HepG2 (cell line): ENCODE measurements around the gene PTGIS. TPM values are rescaled to one million over a fixed set of nuclear protein-coding genes. Genes with fewer than 3 reads are reported as not detected.
A peak's percentile ranks its signal among the peaks of the same experiment; 100 is the strongest.

Source experiments
- ATAC-seq: fragments of 200-7000 bp; cut with Tn5 transposase; 3 replicates; pipeline ENCODE4 v1.9.1; 2020; ENCODE audit warnings: mild to moderate bottlenecking, moderate library complexity
- BruUV-seq: library from RNA; stranded (reverse); fragments of 400-500 nt; replicated peaks from 2 replicates; lab custom pipeline; 2021; lab: Mats Ljungman, UMichigan
- CTCF ChIA-PET: fragments of 300-600 bp; formaldehyde crosslinking; extraction: SDS; loops from one replicate; lab custom pipeline; 2021; ENCODE audit warnings: low total read pairs, inconsistent platforms, low intra/inter-chr PET ratio; lab: Yijun Ruan, JAX
- POLR2A ChIA-PET: fragments of 350-600 bp; sonication (Branson Sonifier 250); formaldehyde crosslinking; loops from one replicate; lab custom pipeline; 2020; ENCODE audit warnings: antibody characterized with exemption, inconsistent platforms; lab: Yijun Ruan, JAX
- DNase-seq: peaks from one replicate; pipeline ENCODE4 v3.0.0-alpha.2; 2015; ENCODE audit warnings: low spot score
- FAIRE-seq: peaks from 3 replicates; lab custom pipeline; 2011; peaks lifted over from hg19 to GRCh38; lab: Jason Lieb, UNC
- H2AFZ ChIP-seq: one replicate; pipeline ENCODE4 v1.6.1; 2011; ENCODE audit warnings: low read length, inconsistent platforms
- H3K27ac ChIP-seq: fragments of 300-600 bp; 3 replicates; pipeline ENCODE4 v1.8.0; 2011; ENCODE audit warnings: mixed run types, mild to moderate bottlenecking, mixed read lengths, low read length, inconsistent platforms; ENCODE audit not compliant: insufficient read depth; ENCODE audit errors: extremely low read length
- H3K27me3 ChIP-seq, 2 experiments: fragments of 200-600 bp in 1 of 2; 2 replicates in 1 of 2; 3 replicates in 1 of 2; pipeline versions ENCODE4 v1.6.0 to v1.8.0; 2011; ENCODE audit warnings: low read length in 2 of 2, mild to moderate bottlenecking in 2 of 2, moderate library complexity in 2 of 2, inconsistent platforms in 1 of 2; ENCODE audit not compliant: insufficient read depth in 2 of 2, control insufficient read depth in 1 of 2
- H3K36me3 ChIP-seq, 2 experiments: fragments of 200-600 bp in 1 of 2; replicated peaks in 1 of 2; 2 replicates in 1 of 2; 3 replicates in 1 of 2; pipeline versions ENCODE4 v1.5.1 to v1.8.0; 2011; ENCODE audit warnings: low read length in 2 of 2, inconsistent platforms in 1 of 2; ENCODE audit not compliant: insufficient read depth in 2 of 2, control insufficient read depth in 1 of 2
- H3K4me1 ChIP-seq: 2 replicates; pipeline ENCODE4 v1.5.1; 2012; ENCODE audit warnings: low read length, inconsistent platforms; ENCODE audit not compliant: insufficient read depth
- H3K4me2 ChIP-seq: 2 replicates; pipeline ENCODE4 v1.6.0; 2011; ENCODE audit warnings: low read depth, low read length, inconsistent platforms
- H3K4me3 ChIP-seq, 3 experiments: fragments of 200-600 bp in 1 of 3; sonication (generic), shearing (Covaris generic) in 1 of 3; replicated peaks in 1 of 3; 2 replicates each; pipeline ENCODE4 v1.5.1; 2011 to 2016; ENCODE audit warnings: low read length in 3 of 3, inconsistent platforms in 2 of 3, low read depth in 2 of 3, mild to moderate bottlenecking in 2 of 3, control low read depth in 1 of 3, mixed read lengths in 1 of 3; ENCODE audit not compliant: insufficient read depth in 1 of 3
- H3K79me2 ChIP-seq: one replicate; pipeline ENCODE4 v1.6.1; 2011; ENCODE audit warnings: low read length, inconsistent platforms; ENCODE audit not compliant: insufficient read depth
- H3K9ac ChIP-seq: 2 replicates; pipeline ENCODE4 v1.6.0; 2011; ENCODE audit warnings: mild to moderate bottlenecking, low read depth, low read length, inconsistent platforms; ENCODE audit not compliant: insufficient read depth
- H3K9me3 ChIP-seq: 2 replicates; pipeline ENCODE4 v1.5.1; 2012; ENCODE audit warnings: mild to moderate bottlenecking, low read length
- H4K20me1 ChIP-seq: 2 replicates; pipeline ENCODE4 v1.6.0; 2011; ENCODE audit warnings: inconsistent platforms, mild to moderate bottlenecking, low read length, moderate library complexity; ENCODE audit not compliant: insufficient read depth
- ARHGAP35 ChIP-seq: sonication (generic); formaldehyde crosslinking; IDR thresholded peaks from 2 replicates; pipeline ENCODE4 v1.9.0; 2022; ENCODE audit warnings: mild to moderate bottlenecking, inconsistent platforms, moderate library complexity, missing genetic modification reagents, borderline replicate concordance
- DBP ChIP-seq: sonication (generic); formaldehyde crosslinking; IDR thresholded peaks from 2 replicates; pipeline ENCODE4 v1.4.0; 2020; ENCODE audit warnings: missing genetic modification reagents; ENCODE audit errors: not compliant biosample characterization
- GFI1 ChIP-seq: sonication (generic); formaldehyde crosslinking; IDR thresholded peaks from 2 replicates; pipeline ENCODE4 v1.5.0; 2020; ENCODE audit warnings: missing genetic modification reagents, mild to moderate bottlenecking, borderline replicate concordance
- HNRNPLL ChIP-seq: fragments of 200-400 bp; formaldehyde crosslinking; IDR thresholded peaks from 2 replicates; pipeline ENCODE4 v1.6.1; 2017; ENCODE audit warnings: mild to moderate bottlenecking, low read depth, low read length; ENCODE audit not compliant: poor library complexity, severe bottlenecking
- NFKB2 ChIP-seq: sonication (generic); formaldehyde crosslinking; IDR thresholded peaks from 2 replicates; pipeline ENCODE4 v1.4.0; 2020; ENCODE audit warnings: missing genetic modification reagents, borderline replicate concordance
- PHF8 ChIP-seq: sonication (generic); formaldehyde crosslinking; IDR thresholded peaks from 2 replicates; pipeline ENCODE4 v1.5.0; 2020; ENCODE audit warnings: missing genetic modification reagents
- SIX1 ChIP-seq: sonication (generic); formaldehyde crosslinking; IDR thresholded peaks from 2 replicates; pipeline ENCODE4 v1.4.0; 2020; ENCODE audit warnings: missing genetic modification reagents, borderline replicate concordance
- STAT6 ChIP-seq: sonication (generic); formaldehyde crosslinking; IDR thresholded peaks from 2 replicates; pipeline ENCODE4 v1.4.0; 2020; ENCODE audit warnings: missing genetic modification reagents, mild to moderate bottlenecking, borderline replicate concordance
- TP53 ChIP-seq: sonication (generic); formaldehyde crosslinking; conservative IDR thresholded peaks from 2 replicates; pipeline ENCODE4 v1.4.0; 2020; ENCODE audit warnings: missing genetic modification reagents
- ZNF234 ChIP-seq: sonication (generic); formaldehyde crosslinking; conservative IDR thresholded peaks from 2 replicates; pipeline ENCODE4 v1.5.1; 2020; ENCODE audit warnings: mild to moderate bottlenecking, missing genetic modification reagents
- ZNF530 ChIP-seq: sonication (generic); formaldehyde crosslinking; IDR thresholded peaks from 2 replicates; pipeline ENCODE4 v1.5.0; 2020; ENCODE audit warnings: low read depth, mild to moderate bottlenecking, missing genetic modification reagents
- ZNF564 ChIP-seq: sonication (generic); formaldehyde crosslinking; IDR thresholded peaks from 2 replicates; pipeline ENCODE4 v1.8.1; 2023; ENCODE audit warnings: mild to moderate bottlenecking, missing genetic modification reagents
- ZNF75D ChIP-seq: sonication (generic); formaldehyde crosslinking; IDR thresholded peaks from 2 replicates; pipeline ENCODE4 v1.8.1; 2023; ENCODE audit warnings: missing genetic modification reagents, mild to moderate bottlenecking, borderline replicate concordance
- WGBS: methylation state at CpG from one replicate; pipeline ENCODE4 v1.1.6; 2017; ENCODE audit warnings: low lambda C conversion rate; 5-methylcytosine and 5-hydroxymethylcytosine counted together
- in situ Hi-C: cut with HindIII; loops from 2 replicates; pipeline ENCODE4 v1.10.0; 2017; ENCODE audit warnings: low pct_unique_long_range_greater_than_20kb; ENCODE audit not compliant: extremely low pct_ligation_motif_present
- intact Hi-C: fragments of 100-400 bp; cut with micrococcal nuclease; formaldehyde crosslinking; loops from one replicate; pipeline ENCODE4 v1.10.0; 2022; ENCODE audit not compliant: unreplicated experiment
- polyA plus RNA-seq, 8 experiments: library from polyadenylated mRNA; depleted of rRNA in 3 of 8; stranded (reverse) in 7 of 8; unstranded in 1 of 8; fragments of >200 nt; fragmentation: Illumina TruSeq in 4 of 8; extraction: Trizol in 4 of 8; gene quantifications; 2 replicates each; pipeline versions ENCODE4 v1.2.1 to v1.2.3, GENCODE V29; 2011 to 2016; ENCODE audit warnings: low read depth in 4 of 8, missing spikeins in 1 of 8, mixed read lengths in 1 of 8; ENCODE audit not compliant: insufficient read depth in 1 of 8
- total RNA-seq, 5 experiments: library from RNA; depleted of rRNA; stranded (reverse); fragments of >200 nt; fragmentation: Illumina TruSeq; extraction: Trizol; gene quantifications; 2 replicates each; pipeline ENCODE4 v1.2.3, GENCODE V29; 2016; ENCODE audit warnings: low read depth in 1 of 5
- TF ChIP-seq, protein P1 (sequence below): sonication (generic); formaldehyde crosslinking; IDR thresholded peaks from 2 replicates; pipeline ENCODE4 v1.4.0; 2020; ENCODE audit warnings: missing genetic modification reagents

PTGIS gene
- total and polyA plus RNA-seq, 2 of the 13 experiments (the other 11 are each of a cell fraction or from before 2014, with no cell fraction given), result not detected

- H3K9me3 ChIP-seq, result no peaks in the 10 kb centered on the region
- H3K4me1 ChIP-seq, result peaks cover 65% of the 10 kb centered on the region
- intact Hi-C loops (no loop called here), in situ Hi-C loops (no loop called here)
- no peaks in the 10 kb centered on the region for H3K79me2 ChIP-seq
- no peaks in the 10 kb centered on the region for H4K20me1 ChIP-seq
- BruUV-seq, result no TSS peak
- 12% methylated on average over 13 of the region's 13 CpGs for WGBS
- DNase-seq, result peak; percentile 79
- peak overlapping the region in 1 of 3 experiments; percentile 26; a peak in 1 of 6 replicates for H3K4me3 ChIP-seq
- peak overlapping the region; percentile 8 for H3K27ac ChIP-seq
- H3K9ac ChIP-seq, result no peak overlapping the region
- no peaks in the 10 kb centered on the region for H3K36me3 ChIP-seq
- H3K27me3 ChIP-seq, result no peaks in the 10 kb centered on the region; a peak in 1 of 5 replicates
- FAIRE-seq, result peak; percentile 57
- ChIA-PET POLR2A (interaction anchor here (0.6 to 2.3 kb wide), 12 partner anchors 9 to 302 kb away, joined by 3 to 10 read pairs (median 4); partner anchors contain the start of gene SLC9A8), CTCF (interaction anchor here (1.2 kb wide), 1 partner anchor 60 kb away, joined by 3 read pairs; no protein-coding TSS in a partner anchor)
- peak overlapping the region; percentile 62 for H3K4me2 ChIP-seq
- no peak overlapping the region for H2AFZ ChIP-seq
- ATAC-seq, result peak; percentile 9; the same call in 2 of the 3 replicates
- peak; percentile 78; the same call in 1 of the 2 replicates for TF ChIP-seq ZNF75D (CRISPR knock-in tag)
- TF ChIP-seq SIX1 (CRISPR knock-in tag), result no peak
- TF ChIP-seq STAT6 (CRISPR knock-in tag), result no peak
- TF ChIP-seq TP53 (CRISPR knock-in tag), result 0 out of 2 replicates have a peak, but pooled peaks have one; percentile 55
- TF ChIP-seq, protein P1, sequence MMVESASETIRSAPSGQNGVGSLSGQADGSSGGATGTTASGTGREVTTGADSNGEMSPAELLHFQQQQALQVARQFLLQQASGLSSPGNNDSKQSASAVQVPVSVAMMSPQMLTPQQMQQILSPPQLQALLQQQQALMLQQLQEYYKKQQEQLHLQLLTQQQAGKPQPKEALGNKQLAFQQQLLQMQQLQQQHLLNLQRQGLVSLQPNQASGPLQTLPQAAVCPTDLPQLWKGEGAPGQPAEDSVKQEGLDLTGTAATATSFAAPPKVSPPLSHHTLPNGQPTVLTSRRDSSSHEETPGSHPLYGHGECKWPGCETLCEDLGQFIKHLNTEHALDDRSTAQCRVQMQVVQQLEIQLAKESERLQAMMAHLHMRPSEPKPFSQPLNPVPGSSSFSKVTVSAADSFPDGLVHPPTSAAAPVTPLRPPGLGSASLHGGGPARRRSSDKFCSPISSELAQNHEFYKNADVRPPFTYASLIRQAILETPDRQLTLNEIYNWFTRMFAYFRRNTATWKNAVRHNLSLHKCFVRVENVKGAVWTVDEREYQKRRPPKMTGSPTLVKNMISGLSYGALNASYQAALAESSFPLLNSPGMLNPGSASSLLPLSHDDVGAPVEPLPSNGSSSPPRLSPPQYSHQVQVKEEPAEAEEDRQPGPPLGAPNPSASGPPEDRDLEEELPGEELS, result peak; percentile 90
- no peak for TF ChIP-seq ARHGAP35 (CRISPR knock-in tag)
- no peak for TF ChIP-seq NFKB2 (CRISPR knock-in tag)
- no peak for TF ChIP-seq ZNF530 (CRISPR knock-in tag)
- no peak for TF ChIP-seq PHF8 (CRISPR knock-in tag)
- peak; percentile 31 for TF ChIP-seq DBP (CRISPR knock-in tag)
- no peak for TF ChIP-seq ZNF234 (CRISPR knock-in tag)
- peak; percentile 72; the same call in 1 of the 2 replicates for TF ChIP-seq GFI1 (CRISPR knock-in tag)
- no peak for TF ChIP-seq HNRNPLL
- TF ChIP-seq ZNF564 (CRISPR knock-in tag), result no peak
Observed at GRCh38 chr20:49614338-49615050, 46.6 kb upstream of the PTGIS start.
